HepG2 (cell line): ENCODE results near the gene MCF2L. TPM values are rescaled to one million over a fixed set of nuclear protein-coding genes. Genes with fewer than 3 reads are reported as not detected.

Source experiments
- CEBPG ChIP-seq: IDR thresholded peaks from 2 replicates; pipeline ENCODE4 v1.6.1; 2016
- HDAC2 ChIP-seq: sonication (generic); formaldehyde crosslinking; IDR thresholded peaks from 2 replicates; pipeline ENCODE4 v1.4.0; 2020; ENCODE audit warnings: missing genetic modification reagents
- MYNN ChIP-seq: sonication (generic); formaldehyde crosslinking; IDR thresholded peaks from 2 replicates; pipeline ENCODE4 v1.4.0; 2020; ENCODE audit warnings: mild to moderate bottlenecking, low read depth, missing genetic modification reagents
- NFKBIZ ChIP-seq: IDR thresholded peaks from 2 replicates; pipeline ENCODE4 v1.6.1; 2018; ENCODE audit warnings: missing genetic modification reagents, missing compliant biosample characterization
- RCOR2 ChIP-seq: IDR thresholded peaks from 2 replicates; pipeline ENCODE4 v1.6.1; 2016; ENCODE audit warnings: missing biosample characterization, missing genetic modification reagents
- SP4 ChIP-seq: sonication (generic); formaldehyde crosslinking; IDR thresholded peaks from 2 replicates; pipeline ENCODE4 v1.8.1; 2023; ENCODE audit warnings: mild to moderate bottlenecking, missing genetic modification reagents
- ZNF260 ChIP-seq: sonication (generic); formaldehyde crosslinking; IDR thresholded peaks from 2 replicates; pipeline ENCODE4 v1.4.0; 2020; ENCODE audit warnings: missing genetic modification reagents, low read depth, mild to moderate bottlenecking, borderline replicate concordance
- ZNF629 ChIP-seq: sonication (generic); formaldehyde crosslinking; conservative IDR thresholded peaks from 2 replicates; pipeline ENCODE4 v1.5.0; 2020; ENCODE audit warnings: missing genetic modification reagents
- ZNF773 ChIP-seq: sonication (generic); formaldehyde crosslinking; IDR thresholded peaks from 2 replicates; pipeline ENCODE4 v1.4.0; 2020; ENCODE audit warnings: missing genetic modification reagents, borderline replicate concordance
- ZNF777 ChIP-seq: sonication (generic); formaldehyde crosslinking; IDR thresholded peaks from 2 replicates; pipeline ENCODE4 v1.4.0; 2020; ENCODE audit warnings: missing genetic modification reagents
- polyA plus RNA-seq, 8 experiments: library from polyadenylated mRNA; depleted of rRNA in 3 of 8; stranded (reverse) in 7 of 8; unstranded in 1 of 8; fragments of >200 nt; fragmentation: Illumina TruSeq in 4 of 8; extraction: Trizol in 4 of 8; gene quantifications; 2 replicates each; pipeline versions ENCODE4 v1.2.1 to v1.2.3, GENCODE V29; 2011 to 2016; ENCODE audit warnings: low read depth in 4 of 8, missing spikeins in 1 of 8, mixed read lengths in 1 of 8; ENCODE audit not compliant: insufficient read depth in 1 of 8
- total RNA-seq, 5 experiments: library from RNA; depleted of rRNA; stranded (reverse); fragments of >200 nt; fragmentation: Illumina TruSeq; extraction: Trizol; gene quantifications; 2 replicates each; pipeline ENCODE4 v1.2.3, GENCODE V29; 2016; ENCODE audit warnings: low read depth in 1 of 5
- TF ChIP-seq, protein P1 (sequence below): sonication (generic); formaldehyde crosslinking; IDR thresholded peaks from 2 replicates; pipeline ENCODE4 v1.5.0; 2020; ENCODE audit warnings: missing genetic modification reagents
- TF ChIP-seq, protein P2 (sequence below): sonication (generic); formaldehyde crosslinking; conservative IDR thresholded peaks from 2 replicates; pipeline ENCODE4 v1.4.0; 2020; ENCODE audit warnings: missing genetic modification reagents
- TF ChIP-seq, protein P3 (sequence below): sonication (generic); formaldehyde crosslinking; IDR thresholded peaks from 2 replicates; pipeline ENCODE4 v1.5.1; 2020; ENCODE audit warnings: mild to moderate bottlenecking, missing genetic modification reagents, moderate library complexity
- TF ChIP-seq, protein P4 (sequence below): sonication (generic); formaldehyde crosslinking; IDR thresholded peaks from 2 replicates; pipeline ENCODE4 v1.4.0; 2020; ENCODE audit warnings: missing genetic modification reagents
- TF ChIP-seq, protein P5 (sequence below): sonication (generic); formaldehyde crosslinking; IDR thresholded peaks from 2 replicates; pipeline ENCODE4 v1.8.0; 2022; ENCODE audit warnings: mild to moderate bottlenecking, missing genetic modification reagents

MCF2L gene
- total and polyA plus RNA-seq, 2 of the 13 experiments (the other 11 are each of a cell fraction or from before 2014, with no cell fraction given) = 19.4 to 28.4 TPM

DNA sequence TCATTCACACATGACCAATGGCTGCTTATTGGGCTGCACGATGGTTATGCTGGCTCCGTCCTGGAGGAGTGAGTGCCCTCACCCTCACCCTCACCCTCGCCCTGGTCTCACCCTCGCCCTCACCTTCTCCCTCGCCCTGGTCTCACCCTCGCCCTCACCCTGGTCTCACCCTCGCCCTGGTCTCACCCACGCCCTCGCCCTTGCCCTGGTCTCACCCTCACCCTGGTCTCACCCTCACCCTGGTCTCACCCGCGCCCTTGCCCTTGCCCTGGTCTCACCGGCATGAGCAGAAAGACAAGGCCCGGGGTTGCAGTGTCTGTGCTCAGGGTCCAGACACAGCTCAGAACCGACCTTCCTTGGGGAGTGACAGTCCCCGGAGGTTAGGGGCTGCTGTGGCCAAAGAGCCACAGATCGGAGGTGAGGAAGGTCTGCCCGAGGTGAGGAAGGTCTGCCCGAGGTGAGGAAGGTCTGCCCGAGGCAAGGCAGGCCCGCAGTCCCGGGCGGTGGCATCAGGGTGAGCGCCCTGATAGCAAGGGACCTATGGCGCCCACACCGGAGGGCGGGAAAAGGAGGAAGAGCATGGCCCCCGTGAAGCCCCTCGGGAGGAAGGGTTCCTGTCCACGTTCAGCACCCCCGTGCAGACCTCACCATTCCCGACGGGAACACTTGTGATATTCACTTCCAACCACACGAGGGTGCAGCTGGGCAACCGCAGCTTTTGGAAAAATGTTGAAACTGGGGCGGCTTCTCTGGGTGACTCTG, 65.6 kb downstream of the MCF2L start (continued):
- TF ChIP-seq, protein P1, sequence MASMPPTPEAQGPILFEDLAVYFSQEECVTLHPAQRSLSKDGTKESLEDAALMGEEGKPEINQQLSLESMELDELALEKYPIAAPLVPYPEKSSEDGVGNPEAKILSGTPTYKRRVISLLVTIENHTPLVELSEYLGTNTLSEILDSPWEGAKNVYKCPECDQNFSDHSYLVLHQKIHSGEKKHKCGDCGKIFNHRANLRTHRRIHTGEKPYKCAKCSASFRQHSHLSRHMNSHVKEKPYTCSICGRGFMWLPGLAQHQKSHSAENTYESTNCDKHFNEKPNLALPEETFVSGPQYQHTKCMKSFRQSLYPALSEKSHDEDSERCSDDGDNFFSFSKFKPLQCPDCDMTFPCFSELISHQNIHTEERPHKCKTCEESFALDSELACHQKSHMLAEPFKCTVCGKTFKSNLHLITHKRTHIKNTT = no peak
- TF ChIP-seq, protein P2, sequence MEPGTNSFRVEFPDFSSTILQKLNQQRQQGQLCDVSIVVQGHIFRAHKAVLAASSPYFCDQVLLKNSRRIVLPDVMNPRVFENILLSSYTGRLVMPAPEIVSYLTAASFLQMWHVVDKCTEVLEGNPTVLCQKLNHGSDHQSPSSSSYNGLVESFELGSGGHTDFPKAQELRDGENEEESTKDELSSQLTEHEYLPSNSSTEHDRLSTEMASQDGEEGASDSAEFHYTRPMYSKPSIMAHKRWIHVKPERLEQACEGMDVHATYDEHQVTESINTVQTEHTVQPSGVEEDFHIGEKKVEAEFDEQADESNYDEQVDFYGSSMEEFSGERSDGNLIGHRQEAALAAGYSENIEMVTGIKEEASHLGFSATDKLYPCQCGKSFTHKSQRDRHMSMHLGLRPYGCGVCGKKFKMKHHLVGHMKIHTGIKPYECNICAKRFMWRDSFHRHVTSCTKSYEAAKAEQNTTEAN (CRISPR knock-in tag) = 0 out of 2 replicates have a peak, but pooled peaks have one; percentile 21
- TF ChIP-seq, protein P3, sequence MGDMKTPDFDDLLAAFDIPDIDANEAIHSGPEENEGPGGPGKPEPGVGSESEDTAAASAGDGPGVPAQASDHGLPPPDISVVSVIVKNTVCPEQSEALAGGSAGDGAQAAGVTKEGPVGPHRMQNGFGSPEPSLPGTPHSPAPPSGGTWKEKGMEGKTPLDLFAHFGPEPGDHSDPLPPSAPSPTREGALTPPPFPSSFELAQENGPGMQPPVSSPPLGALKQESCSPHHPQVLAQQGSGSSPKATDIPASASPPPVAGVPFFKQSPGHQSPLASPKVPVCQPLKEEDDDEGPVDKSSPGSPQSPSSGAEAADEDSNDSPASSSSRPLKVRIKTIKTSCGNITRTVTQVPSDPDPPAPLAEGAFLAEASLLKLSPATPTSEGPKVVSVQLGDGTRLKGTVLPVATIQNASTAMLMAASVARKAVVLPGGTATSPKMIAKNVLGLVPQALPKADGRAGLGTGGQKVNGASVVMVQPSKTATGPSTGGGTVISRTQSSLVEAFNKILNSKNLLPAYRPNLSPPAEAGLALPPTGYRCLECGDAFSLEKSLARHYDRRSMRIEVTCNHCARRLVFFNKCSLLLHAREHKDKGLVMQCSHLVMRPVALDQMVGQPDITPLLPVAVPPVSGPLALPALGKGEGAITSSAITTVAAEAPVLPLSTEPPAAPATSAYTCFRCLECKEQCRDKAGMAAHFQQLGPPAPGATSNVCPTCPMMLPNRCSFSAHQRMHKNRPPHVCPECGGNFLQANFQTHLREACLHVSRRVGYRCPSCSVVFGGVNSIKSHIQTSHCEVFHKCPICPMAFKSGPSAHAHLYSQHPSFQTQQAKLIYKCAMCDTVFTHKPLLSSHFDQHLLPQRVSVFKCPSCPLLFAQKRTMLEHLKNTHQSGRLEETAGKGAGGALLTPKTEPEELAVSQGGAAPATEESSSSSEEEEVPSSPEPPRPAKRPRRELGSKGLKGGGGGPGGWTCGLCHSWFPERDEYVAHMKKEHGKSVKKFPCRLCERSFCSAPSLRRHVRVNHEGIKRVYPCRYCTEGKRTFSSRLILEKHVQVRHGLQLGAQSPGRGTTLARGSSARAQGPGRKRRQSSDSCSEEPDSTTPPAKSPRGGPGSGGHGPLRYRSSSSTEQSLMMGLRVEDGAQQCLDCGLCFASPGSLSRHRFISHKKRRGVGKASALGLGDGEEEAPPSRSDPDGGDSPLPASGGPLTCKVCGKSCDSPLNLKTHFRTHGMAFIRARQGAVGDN (CRISPR knock-in tag) = peak; percentile 69
- TF ChIP-seq ZNF260 (CRISPR knock-in tag) = no peak
- TF ChIP-seq ZNF629 (CRISPR knock-in tag) = no peak
- TF ChIP-seq NFKBIZ (CRISPR knock-in tag) = no peak
- TF ChIP-seq RCOR2 (CRISPR knock-in tag) = no peak
- TF ChIP-seq CEBPG (CRISPR knock-in tag) = peak; percentile 24; the same call in 1 of the 2 replicates
- TF ChIP-seq MYNN (CRISPR knock-in tag) = no peak
- TF ChIP-seq ZNF777 (CRISPR knock-in tag) = 0 out of 2 replicates have a peak, but pooled peaks have one; percentile 21
- no peak for TF ChIP-seq ZNF773 (CRISPR knock-in tag)
- TF ChIP-seq SP4 (CRISPR knock-in tag) = no peak
- TF ChIP-seq, protein P4, sequence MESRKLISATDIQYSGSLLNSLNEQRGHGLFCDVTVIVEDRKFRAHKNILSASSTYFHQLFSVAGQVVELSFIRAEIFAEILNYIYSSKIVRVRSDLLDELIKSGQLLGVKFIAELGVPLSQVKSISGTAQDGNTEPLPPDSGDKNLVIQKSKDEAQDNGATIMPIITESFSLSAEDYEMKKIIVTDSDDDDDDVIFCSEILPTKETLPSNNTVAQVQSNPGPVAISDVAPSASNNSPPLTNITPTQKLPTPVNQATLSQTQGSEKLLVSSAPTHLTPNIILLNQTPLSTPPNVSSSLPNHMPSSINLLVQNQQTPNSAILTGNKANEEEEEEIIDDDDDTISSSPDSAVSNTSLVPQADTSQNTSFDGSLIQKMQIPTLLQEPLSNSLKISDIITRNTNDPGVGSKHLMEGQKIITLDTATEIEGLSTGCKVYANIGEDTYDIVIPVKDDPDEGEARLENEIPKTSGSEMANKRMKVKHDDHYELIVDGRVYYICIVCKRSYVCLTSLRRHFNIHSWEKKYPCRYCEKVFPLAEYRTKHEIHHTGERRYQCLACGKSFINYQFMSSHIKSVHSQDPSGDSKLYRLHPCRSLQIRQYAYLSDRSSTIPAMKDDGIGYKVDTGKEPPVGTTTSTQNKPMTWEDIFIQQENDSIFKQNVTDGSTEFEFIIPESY (CRISPR knock-in tag) = peak; percentile 69; the same call in 1 of the 2 replicates
- 0 out of 2 replicates have a peak, but pooled peaks have one; percentile 11 for TF ChIP-seq HDAC2 (CRISPR knock-in tag)
- TF ChIP-seq, protein P5, sequence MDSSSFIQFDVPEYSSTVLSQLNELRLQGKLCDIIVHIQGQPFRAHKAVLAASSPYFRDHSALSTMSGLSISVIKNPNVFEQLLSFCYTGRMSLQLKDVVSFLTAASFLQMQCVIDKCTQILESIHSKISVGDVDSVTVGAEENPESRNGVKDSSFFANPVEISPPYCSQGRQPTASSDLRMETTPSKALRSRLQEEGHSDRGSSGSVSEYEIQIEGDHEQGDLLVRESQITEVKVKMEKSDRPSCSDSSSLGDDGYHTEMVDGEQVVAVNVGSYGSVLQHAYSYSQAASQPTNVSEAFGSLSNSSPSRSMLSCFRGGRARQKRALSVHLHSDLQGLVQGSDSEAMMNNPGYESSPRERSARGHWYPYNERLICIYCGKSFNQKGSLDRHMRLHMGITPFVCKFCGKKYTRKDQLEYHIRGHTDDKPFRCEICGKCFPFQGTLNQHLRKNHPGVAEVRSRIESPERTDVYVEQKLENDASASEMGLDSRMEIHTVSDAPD (CRISPR knock-in tag) = no peak
